ENCODE results near the gene LDLRAD3.

The LDLRAD3 gene

GRCh38 chr11:36218283-36218921 lies 274.5 kb downstream of the LDLRAD3 start:
- DNase-seq = no peak

- DNase-seq = no peak
Measured at GRCh38 chr11:36219996-36220395, 276.1 kb downstream of the LDLRAD3 start.

GRCh38 chr11:36222831-36223635 lies 279.2 kb downstream of the LDLRAD3 start:
- DNase-seq = no peak

- DNase-seq = no peak
Measured at GRCh38 chr11:36224209-36224882, 280.5 kb downstream of the LDLRAD3 start.

GRCh38 chr11:36227044-36227443 lies 283.2 kb downstream of the LDLRAD3 start:
- no peak for DNase-seq

GRCh38 chr11:36228689-36229088 lies 284.8 kb downstream of the LDLRAD3 start:
- no peak for DNase-seq

- DNase-seq = no peak
Measured at GRCh38 chr11:36229091-36229705, 285.3 kb downstream of the LDLRAD3 start.

- DNase-seq = no peak
Measured at GRCh38 chr11:36230779-36231699, 287.2 kb downstream of the LDLRAD3 start.

GRCh38 chr11:36233204-36233603 lies 289.3 kb downstream of the LDLRAD3 start:
- DNase-seq = no peak

- DNase-seq = no peak
Measured at GRCh38 chr11:36234825-36235224, 291.0 kb downstream of the LDLRAD3 start.

GRCh38 chr11:36235750-36236149 lies 291.9 kb downstream of the LDLRAD3 start:
- no peak for DNase-seq

- DNase-seq = no peak
Measured at GRCh38 chr11:36237391-36237790, 293.5 kb downstream of the LDLRAD3 start.

GRCh38 chr11:36238036-36238631 lies 294.3 kb downstream of the LDLRAD3 start:
- DNase-seq = no peak

GRCh38 chr11:36238881-36239280 lies 295.0 kb downstream of the LDLRAD3 start:
- DNase-seq = no peak

GRCh38 chr11:36239636-36240035 lies 295.8 kb downstream of the LDLRAD3 start:
- no peak for DNase-seq

GRCh38 chr11:36240173-36240572 lies 296.3 kb downstream of the LDLRAD3 start:
- no peak for DNase-seq

GRCh38 chr11:36240801-36241200 lies 296.9 kb downstream of the LDLRAD3 start:
- DNase-seq = no peak

GRCh38 chr11:36241497-36241896 lies 297.6 kb downstream of the LDLRAD3 start:
- DNase-seq = no peak

- DNase-seq = no peak
Measured at GRCh38 chr11:36243641-36244040, 299.8 kb downstream of the LDLRAD3 start.

GRCh38 chr11:36247493-36247892 lies 303.6 kb downstream of the LDLRAD3 start:
- DNase-seq = no peak

GRCh38 chr11:36248436-36248835 lies 304.6 kb downstream of the LDLRAD3 start:
- DNase-seq = no peak

GRCh38 chr11:36249246-36249645 lies 305.4 kb downstream of the LDLRAD3 start:
- DNase-seq = no peak

Measured in central memory CD4-positive, alpha-beta T cell (primary cell).